CD14-positive monocyte (primary cell): ENCODE data around the gene TSPAN18. TPM values are rescaled to one million over a fixed set of nuclear protein-coding genes. Genes with fewer than 3 reads are reported as not detected.

Experiments used
- DNase-seq, 3 donors: peaks; one replicate each; pipeline ENCODE4 v3.0.0-alpha.2; 2011 to 2022
- H2AFZ ChIP-seq: 2 replicates; pipeline ENCODE4 v1.6.0; 2012; ENCODE audit warnings: mild to moderate bottlenecking, low read depth, low read length, inconsistent platforms; ENCODE audit not compliant: insufficient read depth, poor library complexity, severe bottlenecking
- H3K27ac ChIP-seq, 2 donors: 1 replicate in 1 of 2; 2 replicates in 1 of 2; pipeline ENCODE4 v1.5.1; 2012 to 2013; ENCODE audit warnings: low read length in 2 of 2, control low read depth in 1 of 2, inconsistent platforms in 1 of 2, low read depth in 1 of 2, mild to moderate bottlenecking in 1 of 2
- H3K27me3 ChIP-seq, 2 donors: one replicate each; pipeline versions ENCODE4 v1.6.0 to v1.6.1; 2011 to 2013; ENCODE audit warnings: low read length in 2 of 2; ENCODE audit not compliant: control insufficient read depth in 2 of 2, insufficient read depth in 2 of 2
- H3K36me3 ChIP-seq, 2 donors: replicated peaks in 1 of 2; 1 replicate in 1 of 2; 2 replicates in 1 of 2; pipeline versions ENCODE4 v1.5.1 to v1.6.1; 2012 to 2013; ENCODE audit warnings: low read length in 2 of 2, control low read depth in 1 of 2, inconsistent platforms in 1 of 2, mild to moderate bottlenecking in 1 of 2; ENCODE audit not compliant: insufficient read depth in 2 of 2, control insufficient read depth in 1 of 2
- H3K4me1 ChIP-seq, 2 donors: 1 replicate in 1 of 2; 2 replicates in 1 of 2; pipeline versions ENCODE4 v1.5.1 to v1.6.1; 2012 to 2013; ENCODE audit warnings: low read length in 2 of 2, control low read depth in 1 of 2, inconsistent platforms in 1 of 2, mild to moderate bottlenecking in 1 of 2, moderate library complexity in 1 of 2; ENCODE audit not compliant: insufficient read depth in 2 of 2, control insufficient read depth in 1 of 2
- H3K4me2 ChIP-seq: replicated peaks from 2 replicates; pipeline ENCODE3; 2012; ENCODE audit warnings: low read length, moderate library complexity, mild to moderate bottlenecking; ENCODE audit not compliant: poor library complexity, severe bottlenecking; ENCODE audit errors: extremely low read depth
- H3K4me3 ChIP-seq, 3 experiments: fragments of 200-600 bp in 1 of 3; sonication (generic) in 1 of 3; replicated peaks in 1 of 3; 1 replicate in 2 of 3; 2 replicates in 1 of 3; pipeline ENCODE4 v1.5.1; 2011 to 2013; ENCODE audit warnings: low read length in 3 of 3, mild to moderate bottlenecking in 3 of 3, control low read depth in 2 of 3, low read depth in 2 of 3, inconsistent platforms in 1 of 3, moderate library complexity in 1 of 3
- H3K79me2 ChIP-seq: 2 replicates; pipeline ENCODE4 v1.6.0; 2012; ENCODE audit warnings: mild to moderate bottlenecking, control low read depth, inconsistent platforms, low read length, moderate library complexity; ENCODE audit not compliant: insufficient read depth
- H3K9ac ChIP-seq: 2 replicates; pipeline ENCODE4 v1.6.0; 2017; ENCODE audit warnings: low read length, mild to moderate bottlenecking; ENCODE audit not compliant: insufficient read depth, poor library complexity, severe bottlenecking
- H3K9me3 ChIP-seq, 2 donors: replicated peaks in 1 of 2; 1 replicate in 1 of 2; 2 replicates in 1 of 2; pipeline versions ENCODE4 v1.5.1 to v1.6.1; 2012 to 2013; ENCODE audit warnings: low read length in 2 of 2, control low read depth in 1 of 2; ENCODE audit not compliant: control insufficient read depth in 1 of 2, insufficient read depth in 1 of 2
- H4K20me1 ChIP-seq: 2 replicates; pipeline ENCODE4 v1.6.0; 2012; ENCODE audit warnings: mild to moderate bottlenecking, low read length, control low read depth, moderate library complexity; ENCODE audit not compliant: insufficient read depth
- H3K27ac Mint-ChIP-seq, 7 donors: one replicate each; pipeline ENCODE4 v1.8.0; 2020; ENCODE audit warnings: mild to moderate bottlenecking in 7 of 7, mixed read lengths in 7 of 7, moderate library complexity in 6 of 7, inconsistent platforms in 2 of 7
- H3K27me3 Mint-ChIP-seq, 3 donors: one replicate each; pipeline ENCODE4 v1.8.0; 2021 to 2022; ENCODE audit warnings: low read depth in 3 of 3, mild to moderate bottlenecking in 3 of 3, mixed read lengths in 3 of 3, moderate library complexity in 3 of 3, inconsistent platforms in 1 of 3
- H3K36me3 Mint-ChIP-seq, 2 donors: one replicate each; pipeline ENCODE4 v1.8.0; 2020; ENCODE audit warnings: mixed read lengths in 2 of 2, inconsistent platforms in 1 of 2, mild to moderate bottlenecking in 1 of 2
- H3K4me1 Mint-ChIP-seq: one replicate; pipeline ENCODE4 v1.8.0; 2020; ENCODE audit warnings: mild to moderate bottlenecking, mixed read lengths
- H3K4me3 Mint-ChIP-seq, 2 donors: one replicate each; pipeline ENCODE4 v1.8.0; 2020; ENCODE audit warnings: mild to moderate bottlenecking in 2 of 2, mixed read lengths in 2 of 2, moderate library complexity in 1 of 2
- H3K9me3 Mint-ChIP-seq, 7 donors: one replicate each; pipeline ENCODE4 v1.8.0; 2020 to 2022; ENCODE audit warnings: mixed read lengths in 7 of 7, mild to moderate bottlenecking in 6 of 7, moderate library complexity in 6 of 7, inconsistent platforms in 2 of 7
- CTCF ChIP-seq: fragments of 200-600 bp; IDR thresholded peaks from one replicate; pipeline ENCODE4 v1.8.0; 2022; ENCODE audit warnings: antibody characterized with exemption, mild to moderate bottlenecking
- WGBS: methylation state at CpG from one replicate; pipeline ENCODE4 v1.1.5; 2013; ENCODE audit warnings: missing lambda C conversion rate; ENCODE audit not compliant: insufficient coverage; 5-methylcytosine and 5-hydroxymethylcytosine counted together
- intact Hi-C, 2 donors: fragments of 100-400 bp; cut with micrococcal nuclease; formaldehyde crosslinking; loops; one replicate each; pipeline versions ENCODE4 v1.15.0 to v1.15.1; 2023
- polyA plus RNA-seq, 3 donors: library from polyadenylated mRNA; depleted of rRNA in 1 of 3; unstranded in 2 of 3; stranded (reverse) in 1 of 3; fragments of 300-500 nt in 2 of 3; fragments of >200 nt in 1 of 3; fragmentation: Illumina TruSeq in 2 of 3; gene quantifications; 1 replicate in 2 of 3; 2 replicates in 1 of 3; pipeline ENCODE4 v1.2.3, GENCODE V29; 2012 to 2021

Gene TSPAN18
- polyA plus RNA-seq, 3 donors, result not detected

GRCh38 chr11:44798607-44798972 lies 71.8 kb downstream of the TSPAN18 start:
- H3K36me3 Mint-ChIP-seq, result no peaks in the 10 kb centered on the region
- intact Hi-C loops, result no loop called here
- H3K9me3 Mint-ChIP-seq, result no peaks in the 10 kb centered on the region
- H3K4me1 Mint-ChIP-seq, result no peaks in the 10 kb centered on the region
- no peaks in the 10 kb centered on the region for H3K27me3 ChIP-seq
- no peak overlapping the region for H3K9ac ChIP-seq
- H3K27ac Mint-ChIP-seq, result no peak overlapping the region
- no peaks in the 10 kb centered on the region for H3K36me3 ChIP-seq
- H3K4me3 ChIP-seq, result no peak overlapping the region
- no peaks in the 10 kb centered on the region for H3K79me2 ChIP-seq
- H4K20me1 ChIP-seq, result no peaks in the 10 kb centered on the region
- TF ChIP-seq CTCF, result no peak
- H3K4me2 ChIP-seq, result no peak overlapping the region
- peaks cover 6 to 18% (median 17%) of the 10 kb centered on the region in 3 donors for H3K27me3 Mint-ChIP-seq
- no peak for DNase-seq
- no peaks in the 10 kb centered on the region for H3K9me3 ChIP-seq
- H2AFZ ChIP-seq, result no peak overlapping the region
- H3K4me1 ChIP-seq, result no peaks in the 10 kb centered on the region
- H3K27ac ChIP-seq, result no peak overlapping the region
- no peak overlapping the region for H3K4me3 Mint-ChIP-seq

- H3K4me1 ChIP-seq, result no peaks in the 10 kb centered on the region
- H3K27ac ChIP-seq, result no peak overlapping the region
- H3K36me3 Mint-ChIP-seq, result no peaks in the 10 kb centered on the region
- no peaks in the 10 kb centered on the region for H3K9me3 Mint-ChIP-seq
- H3K9me3 ChIP-seq, result no peaks in the 10 kb centered on the region
- intact Hi-C loops, result no loop called here
- no peaks in the 10 kb centered on the region for H3K79me2 ChIP-seq
- H3K27ac Mint-ChIP-seq, result no peak overlapping the region
- no peak overlapping the region for H3K4me3 Mint-ChIP-seq
- WGBS, result 86% methylated on average over 1 of the region's 10 CpGs
- no peaks in the 10 kb centered on the region for H3K27me3 ChIP-seq
- DNase-seq, result no peak
- no peak overlapping the region for H3K4me2 ChIP-seq
- no peaks in the 10 kb centered on the region for H4K20me1 ChIP-seq
- no peaks in the 10 kb centered on the region for H3K4me1 Mint-ChIP-seq
- H3K36me3 ChIP-seq, result no peaks in the 10 kb centered on the region
- no peak overlapping the region for H3K4me3 ChIP-seq
- TF ChIP-seq CTCF, result no peak
- peaks cover 6 to 19% (median 19%) of the 10 kb centered on the region in 3 donors for H3K27me3 Mint-ChIP-seq
- H2AFZ ChIP-seq, result no peak overlapping the region
- H3K9ac ChIP-seq, result no peak overlapping the region
Measured at GRCh38 chr11:44799012-44799411, 72.2 kb downstream of the TSPAN18 start.
